Measurements from ENCODE around the gene MAP4K4.
"Not testable (repeated sequence)": the region's sequence is repeated elsewhere in the genome, so short reads cannot be mapped to it uniquely, and the experiment has no call there.

The MAP4K4 gene

DNA sequence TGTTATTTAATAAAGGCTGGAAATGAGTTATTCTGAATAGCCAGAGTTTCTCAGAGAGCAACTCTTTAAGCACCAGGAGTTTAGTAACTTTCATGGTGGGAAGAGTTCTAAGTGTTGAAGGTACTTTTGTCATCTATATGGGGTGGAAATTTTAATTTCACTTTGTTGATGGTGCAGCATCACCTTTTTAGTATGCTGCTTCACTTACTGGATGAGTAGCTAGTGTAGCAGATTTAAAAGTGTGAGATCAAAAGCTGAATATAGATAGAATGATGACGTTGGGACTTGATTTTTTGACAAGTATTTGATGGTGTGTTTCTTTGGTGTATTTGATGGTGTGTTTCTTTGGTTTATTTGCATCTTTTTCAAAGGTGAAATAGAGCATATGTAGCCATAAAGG is 47.3 kb downstream of the MAP4K4 start:
- Histone ChIP-seq H3K14ac (ENCODE audit: low read length) (no peak overlapping the region), H3K27me3 (ENCODE audit: control insufficient read depth in 3 of 3, insufficient read depth in 3 of 3, low read depth in 1 of 3, low read length in 3 of 3) (no peaks in the 10 kb centered on the region), H3K27ac (replicated peaks; ENCODE audit: low read length) (no peak overlapping the region), H2AK5ac (ENCODE audit: low read depth, low read length) (no peak overlapping the region), H2BK12ac (ENCODE audit: low read length) (no peak overlapping the region), H2BK120ac (ENCODE audit: low read depth, low read length) (no peak overlapping the region), H2BK15ac (ENCODE audit: low read length) (no peak overlapping the region), H4K91ac (ENCODE audit: low read depth, low read length, poor library complexity) (no peak overlapping the region), H3K36me3 (replicated peaks in 1 of 2; ENCODE audit: control insufficient read depth in 2 of 2, insufficient read depth in 2 of 2, low read length in 2 of 2) (no peaks in the 10 kb centered on the region), H2AFZ (ENCODE audit: low read length) (no peak overlapping the region), H3K9ac (ENCODE audit: low read depth, low read length, poor library complexity) (no peak overlapping the region), H3K23ac (ENCODE audit: low read depth, low read length, poor library complexity) (no peak overlapping the region), H4K8ac (ENCODE audit: low read depth, low read length) (no peak overlapping the region), H2BK5ac (ENCODE audit: low read length) (no peak overlapping the region), H3K4me3 (ENCODE audit: low read length in 2 of 2) (no peak overlapping the region), H3K4me1 (ENCODE audit: control insufficient read depth in 2 of 2, insufficient read depth in 1 of 2, low read depth in 1 of 2, low read length in 2 of 2) (peaks cover 7 to 20% of the 10 kb centered on the region in 2 donors), H3K4me2 (ENCODE audit: insufficient read depth, low read length, poor library complexity, severe bottlenecking) (no peak overlapping the region), H3K18ac (ENCODE audit: low read length) (no peak overlapping the region), H3K9me3 (replicated peaks in 1 of 2; ENCODE audit: control insufficient read depth in 2 of 2, insufficient read depth in 1 of 2, low read depth in 1 of 2, low read length in 2 of 2) (no peaks in the 10 kb centered on the region), H3K79me1 (ENCODE audit: low read depth, low read length) (no peaks in the 10 kb centered on the region), H3K4ac (ENCODE audit: low read length) (no peak overlapping the region)
- WGBS, 2 donors (ENCODE audit: extremely low coverage in 2 of 2, insufficient read length in 2 of 2, insufficient replicate concordance in 1 of 2): 100% methylated on average over 1 of the region's 1 CpG; no CpG with 5 or more reads in 1 of the 2 donors
- no peak for DNase-seq (ENCODE audit: low spot score)

GRCh38 chr2:101745711-101746694 is 48.5 kb downstream of the MAP4K4 start:
- H3K36me3 ChIP-seq (replicated peaks in 1 of 2; ENCODE audit: control insufficient read depth in 2 of 2, insufficient read depth in 2 of 2, low read length in 2 of 2): no peaks in the 10 kb centered on the region
- H2AFZ ChIP-seq (ENCODE audit: low read length): no peak overlapping the region
- no peak overlapping the region for H4K8ac ChIP-seq (ENCODE audit: low read depth, low read length)
- H2BK15ac ChIP-seq (ENCODE audit: low read length): no peak overlapping the region
- H3K18ac ChIP-seq (ENCODE audit: low read length): no peak overlapping the region
- H3K23ac ChIP-seq (ENCODE audit: low read depth, low read length, poor library complexity): no peak overlapping the region
- no peak overlapping the region for H3K27ac ChIP-seq (replicated peaks; ENCODE audit: low read length)
- H2BK5ac ChIP-seq (ENCODE audit: low read length): no peak overlapping the region
- H4K91ac ChIP-seq (ENCODE audit: low read depth, low read length, poor library complexity): no peak overlapping the region
- no peak overlapping the region for H2AK5ac ChIP-seq (ENCODE audit: low read depth, low read length)
- H3K79me1 ChIP-seq (ENCODE audit: low read depth, low read length): no peaks in the 10 kb centered on the region
- H3K9me3 ChIP-seq (replicated peaks in 1 of 2; ENCODE audit: control insufficient read depth in 2 of 2, insufficient read depth in 1 of 2, low read depth in 1 of 2, low read length in 2 of 2): no peaks in the 10 kb centered on the region
- no CpG with 5 or more reads among the region's 4 CpGs for WGBS, 2 donors (ENCODE audit: extremely low coverage in 2 of 2, insufficient read length in 2 of 2, insufficient replicate concordance in 1 of 2)
- no peak overlapping the region for H3K4ac ChIP-seq (ENCODE audit: low read length)
- H3K9ac ChIP-seq (ENCODE audit: low read depth, low read length, poor library complexity): no peak overlapping the region
- no peak overlapping the region for H2BK12ac ChIP-seq (ENCODE audit: low read length)
- no peak for DNase-seq (ENCODE audit: low spot score)
- no peaks in the 10 kb centered on the region for H3K27me3 ChIP-seq (ENCODE audit: control insufficient read depth in 3 of 3, insufficient read depth in 3 of 3, low read depth in 1 of 3, low read length in 3 of 3)
- no peak overlapping the region for H3K14ac ChIP-seq (ENCODE audit: low read length)
- H3K4me2 ChIP-seq (ENCODE audit: insufficient read depth, low read length, poor library complexity, severe bottlenecking): no peak overlapping the region
- no peak overlapping the region for H2BK120ac ChIP-seq (ENCODE audit: low read depth, low read length)
- peaks cover 7 to 24% of the 10 kb centered on the region in 2 donors for H3K4me1 ChIP-seq (ENCODE audit: control insufficient read depth in 2 of 2, insufficient read depth in 1 of 2, low read depth in 1 of 2, low read length in 2 of 2)
- no peak overlapping the region for H3K4me3 ChIP-seq (ENCODE audit: low read length in 2 of 2)

GRCh38 chr2:101748000-101748399 is 50.5 kb downstream of the MAP4K4 start:
- H3K36me3 ChIP-seq (replicated peaks in 1 of 2; ENCODE audit: control insufficient read depth in 2 of 2, insufficient read depth in 2 of 2, low read length in 2 of 2): no peaks in the 10 kb centered on the region
- no peak overlapping the region for H4K8ac ChIP-seq (ENCODE audit: low read depth, low read length)
- no peak overlapping the region for H2BK120ac ChIP-seq (ENCODE audit: low read depth, low read length)
- no peaks in the 10 kb centered on the region for H3K27me3 ChIP-seq (ENCODE audit: control insufficient read depth in 3 of 3, insufficient read depth in 3 of 3, low read depth in 1 of 3, low read length in 3 of 3)
- no peak overlapping the region for H3K23ac ChIP-seq (ENCODE audit: low read depth, low read length, poor library complexity)
- DNase-seq (ENCODE audit: low spot score): no peak
- H4K91ac ChIP-seq (ENCODE audit: low read depth, low read length, poor library complexity): no peak overlapping the region
- H3K4ac ChIP-seq (ENCODE audit: low read length): no peak overlapping the region
- H2AK5ac ChIP-seq (ENCODE audit: low read depth, low read length): no peak overlapping the region
- no peak overlapping the region for H2AFZ ChIP-seq (ENCODE audit: low read length)
- H3K79me1 ChIP-seq (ENCODE audit: low read depth, low read length): peaks cover 3% of the 10 kb centered on the region
- H3K4me3 ChIP-seq (ENCODE audit: low read length in 2 of 2): no peak overlapping the region
- WGBS, 2 donors (ENCODE audit: extremely low coverage in 2 of 2, insufficient read length in 2 of 2, insufficient replicate concordance in 1 of 2): no CpG with 5 or more reads among the region's 1 CpG
- H3K18ac ChIP-seq (ENCODE audit: low read length): no peak overlapping the region
- H3K9ac ChIP-seq (ENCODE audit: low read depth, low read length, poor library complexity): no peak overlapping the region
- H3K27ac ChIP-seq (replicated peaks; ENCODE audit: low read length): no peak overlapping the region
- no peak overlapping the region for H2BK15ac ChIP-seq (ENCODE audit: low read length)
- H2BK5ac ChIP-seq (ENCODE audit: low read length): no peak overlapping the region
- H3K4me2 ChIP-seq (ENCODE audit: insufficient read depth, low read length, poor library complexity, severe bottlenecking): no peak overlapping the region
- H2BK12ac ChIP-seq (ENCODE audit: low read length): no peak overlapping the region
- no peaks in the 10 kb centered on the region for H3K9me3 ChIP-seq (replicated peaks in 1 of 2; ENCODE audit: control insufficient read depth in 2 of 2, insufficient read depth in 1 of 2, low read depth in 1 of 2, low read length in 2 of 2)
- peaks cover 11 to 21% of the 10 kb centered on the region in 2 donors for H3K4me1 ChIP-seq (ENCODE audit: control insufficient read depth in 2 of 2, insufficient read depth in 1 of 2, low read depth in 1 of 2, low read length in 2 of 2)
- no peak overlapping the region for H3K14ac ChIP-seq (ENCODE audit: low read length)

- H3K27ac ChIP-seq (replicated peaks; ENCODE audit: low read length); H3K79me1 ChIP-seq (ENCODE audit: low read depth, low read length); H3K36me3 ChIP-seq (replicated peaks in 1 of 2; ENCODE audit: control insufficient read depth in 2 of 2, insufficient read depth in 2 of 2, low read length in 2 of 2); H2BK15ac ChIP-seq (ENCODE audit: low read length); H2AFZ ChIP-seq (ENCODE audit: low read length); H3K18ac ChIP-seq (ENCODE audit: low read length); H4K8ac ChIP-seq (ENCODE audit: low read depth, low read length); H3K14ac ChIP-seq (ENCODE audit: low read length); H3K23ac ChIP-seq (ENCODE audit: low read depth, low read length, poor library complexity); H3K4ac ChIP-seq (ENCODE audit: low read length); H2BK5ac ChIP-seq (ENCODE audit: low read length); H2AK5ac ChIP-seq (ENCODE audit: low read depth, low read length); DNase-seq (ENCODE audit: low spot score); H3K27me3 ChIP-seq (ENCODE audit: control insufficient read depth in 3 of 3, insufficient read depth in 3 of 3, low read depth in 1 of 3, low read length in 3 of 3); H2BK12ac ChIP-seq (ENCODE audit: low read length); H3K4me2 ChIP-seq (ENCODE audit: insufficient read depth, low read length, poor library complexity, severe bottlenecking); H3K9ac ChIP-seq (ENCODE audit: low read depth, low read length, poor library complexity); H3K9me3 ChIP-seq (replicated peaks in 1 of 2; ENCODE audit: control insufficient read depth in 2 of 2, insufficient read depth in 1 of 2, low read depth in 1 of 2, low read length in 2 of 2); H3K4me3 ChIP-seq (ENCODE audit: low read length in 2 of 2); H4K91ac ChIP-seq (ENCODE audit: low read depth, low read length, poor library complexity); H2BK120ac ChIP-seq (ENCODE audit: low read depth, low read length): not testable (repeated sequence)
- H3K4me1 ChIP-seq (ENCODE audit: control insufficient read depth in 2 of 2, insufficient read depth in 1 of 2, low read depth in 1 of 2, low read length in 2 of 2): peaks cover 12 to 18% of the 10 kb centered on the region in 2 donors
- no CpG with 5 or more reads among the region's 4 CpGs for WGBS, 2 donors (ENCODE audit: extremely low coverage in 2 of 2, insufficient read length in 2 of 2, insufficient replicate concordance in 1 of 2)
These were observed 51.0 kb downstream of the MAP4K4 start for GRCh38 chr2:101748462-101748861.
